Hepatic stellate cell (primary cell): ENCODE measurements around the gene ANKRD42.
A peak's percentile ranks its signal among the peaks of the same experiment; 100 is the strongest.
"Not testable (repeated sequence)": the region's sequence is repeated elsewhere in the genome, so short reads cannot be mapped to it uniquely, and the experiment has no call there.

Experiments used
- DNase-seq: peaks from one replicate; pipeline ENCODE4 v3.0.0; 2011; ENCODE audit warnings: low spot score

The ANKRD42 gene

GRCh38 chr11:83174008-83174407 is 19.5 kb upstream of the ANKRD42 start:
- DNase-seq = no peak

- no peak for DNase-seq
These were observed 17.7 kb upstream of the ANKRD42 start for GRCh38 chr11:83175815-83176214.

- no peak for DNase-seq
These were observed 11.7 kb upstream of the ANKRD42 start for GRCh38 chr11:83181815-83182214.

GRCh38 chr11:83185767-83186166 is 7.7 kb upstream of the ANKRD42 start:
- no peak for DNase-seq

- DNase-seq = no peak
These were observed 6.0 kb upstream of the ANKRD42 start for GRCh38 chr11:83187465-83187864.

GRCh38 chr11:83191491-83191890 is 2.0 kb upstream of the ANKRD42 start:
- no peak for DNase-seq

GRCh38 chr11:83191986-83192385 is 1.5 kb upstream of the ANKRD42 start:
- no peak for DNase-seq

GRCh38 chr11:83192606-83193245 is 786 bp upstream of the ANKRD42 start:
- DNase-seq = no peak

- peak; percentile 73 for DNase-seq
These were observed 1.0 kb downstream of the ANKRD42 start for GRCh38 chr11:83194281-83195142.

- DNase-seq = peak; percentile 24
These were observed 1.6 kb downstream of the ANKRD42 start for GRCh38 chr11:83195143-83195466.

GRCh38 chr11:83195649-83196048 is 2.1 kb downstream of the ANKRD42 start:
- DNase-seq = no peak

- no peak for DNase-seq
These were observed 6.5 kb downstream of the ANKRD42 start for GRCh38 chr11:83200035-83200434.

GRCh38 chr11:83205608-83206185 is 12.2 kb downstream of the ANKRD42 start:
- no peak for DNase-seq

GRCh38 chr11:83206221-83206620 is 12.7 kb downstream of the ANKRD42 start:
- DNase-seq = no peak

- DNase-seq = not testable (repeated sequence)
These were observed 13.4 kb downstream of the ANKRD42 start for GRCh38 chr11:83206771-83207382.

- no peak for DNase-seq
These were observed 25.6 kb downstream of the ANKRD42 start for GRCh38 chr11:83219095-83219494.

GRCh38 chr11:83220260-83220659 is 26.7 kb downstream of the ANKRD42 start:
- no peak for DNase-seq

- no peak for DNase-seq
These were observed 28.2 kb downstream of the ANKRD42 start for GRCh38 chr11:83221694-83222093.

- no peak for DNase-seq
These were observed 29.0 kb downstream of the ANKRD42 start for GRCh38 chr11:83222499-83222898.

GRCh38 chr11:83223457-83223856 is 29.9 kb downstream of the ANKRD42 start:
- DNase-seq = no peak

GRCh38 chr11:83235825-83236224 is 42.3 kb downstream of the ANKRD42 start:
- DNase-seq = peak; percentile 7

GRCh38 chr11:83238111-83238510 is 44.6 kb downstream of the ANKRD42 start:
- DNase-seq = no peak
